GM18505 (cell line): ENCODE results near the gene AARSD1.
"Not testable (repeated sequence)": the region's sequence is repeated elsewhere in the genome, so short reads cannot be mapped to it uniquely, and the experiment has no call there.

Source experiments
- ATAC-seq: cut with Tn5 transposase; IDR thresholded peaks from one replicate; pipeline ENCODE4 v1.9.1; 2021; ENCODE audit not compliant: unreplicated experiment
- POLR2A ChIP-seq: IDR thresholded peaks from 4 replicates; pipeline ENCODE4 v1.6.1; 2011; ENCODE audit warnings: borderline replicate concordance; ENCODE audit not compliant: insufficient read depth, insufficient read length; ENCODE audit errors: extremely low read depth

Gene AARSD1

DNA sequence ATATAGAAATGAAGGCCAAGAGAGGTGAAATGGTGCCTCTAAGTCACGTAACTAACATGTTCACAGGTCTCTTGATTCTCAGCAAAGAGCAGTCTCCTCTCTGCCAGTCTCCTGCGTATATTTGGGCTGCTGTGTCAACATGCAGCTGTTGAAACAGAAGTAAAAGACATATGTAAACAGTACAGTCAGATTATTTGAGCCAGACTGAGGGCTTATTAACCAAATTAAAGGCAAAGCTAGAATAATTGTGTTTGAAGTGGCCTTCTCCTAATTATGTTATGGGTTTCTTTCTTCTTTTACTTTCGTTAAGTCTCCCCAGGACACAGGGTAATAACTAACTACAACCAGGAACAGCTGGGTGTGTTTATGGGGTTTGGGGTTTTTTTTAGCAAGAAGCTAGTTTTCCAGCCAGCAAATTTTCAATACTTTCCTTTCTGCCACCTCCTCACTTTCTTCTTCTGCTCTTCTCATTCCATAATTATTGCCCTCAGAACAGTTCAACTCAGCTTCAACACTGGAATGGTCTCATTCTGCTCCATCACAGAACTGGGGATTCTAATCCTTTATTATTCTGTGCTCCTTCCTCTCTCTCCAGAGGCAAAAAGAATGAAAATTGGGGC lies 45.2 kb downstream of the AARSD1 start:
- no peak for TF ChIP-seq POLR2A
- no peak for ATAC-seq

GRCh38 chr17:42917236-42917603 lies 47.0 kb downstream of the AARSD1 start:
- ATAC-seq = no peak
- TF ChIP-seq POLR2A = no peak

DNA sequence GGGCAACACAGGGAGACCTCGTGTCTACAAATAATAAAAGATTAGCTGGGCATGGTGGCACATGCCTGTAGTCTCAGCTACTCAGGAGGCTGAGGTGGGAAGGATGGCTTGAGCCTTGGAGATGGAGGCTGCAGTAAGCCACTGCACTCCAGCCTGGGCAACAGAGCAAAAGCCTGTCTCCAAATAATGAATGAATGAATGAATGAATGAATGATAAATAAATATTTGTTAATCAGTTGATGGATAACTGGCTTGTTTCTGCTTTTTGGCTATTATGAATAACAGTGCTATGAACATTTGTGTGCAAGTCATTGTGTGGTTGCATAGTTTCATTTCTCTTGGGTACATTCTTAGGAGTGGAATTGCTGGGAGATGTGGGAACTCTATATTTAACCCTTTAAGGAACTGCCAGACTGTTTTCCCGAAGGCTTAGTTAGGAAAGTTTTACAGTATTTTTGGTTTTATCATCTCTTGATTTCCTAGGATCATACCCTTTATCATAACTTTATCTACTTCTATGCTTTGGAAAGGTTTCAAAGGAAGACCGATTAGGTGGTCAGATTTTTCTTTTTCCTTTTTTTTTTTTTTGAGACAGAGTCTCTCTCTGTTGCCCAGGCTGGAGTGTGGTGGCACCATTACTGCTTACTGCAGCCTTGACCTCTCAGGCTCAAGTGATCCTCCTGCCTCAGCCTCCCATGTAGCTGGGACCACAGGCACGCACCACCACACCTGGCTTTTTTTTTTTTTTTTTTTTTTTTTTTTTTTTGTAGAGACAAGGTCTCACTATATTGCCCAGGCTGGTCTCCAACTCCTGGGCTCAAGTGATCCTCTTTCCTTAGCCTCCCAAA lies 47.6 kb downstream of the AARSD1 start:
- not testable (repeated sequence) for ATAC-seq

GRCh38 chr17:42915288-42915687 lies 49.0 kb downstream of the AARSD1 start:
- ATAC-seq = not testable (repeated sequence)

DNA sequence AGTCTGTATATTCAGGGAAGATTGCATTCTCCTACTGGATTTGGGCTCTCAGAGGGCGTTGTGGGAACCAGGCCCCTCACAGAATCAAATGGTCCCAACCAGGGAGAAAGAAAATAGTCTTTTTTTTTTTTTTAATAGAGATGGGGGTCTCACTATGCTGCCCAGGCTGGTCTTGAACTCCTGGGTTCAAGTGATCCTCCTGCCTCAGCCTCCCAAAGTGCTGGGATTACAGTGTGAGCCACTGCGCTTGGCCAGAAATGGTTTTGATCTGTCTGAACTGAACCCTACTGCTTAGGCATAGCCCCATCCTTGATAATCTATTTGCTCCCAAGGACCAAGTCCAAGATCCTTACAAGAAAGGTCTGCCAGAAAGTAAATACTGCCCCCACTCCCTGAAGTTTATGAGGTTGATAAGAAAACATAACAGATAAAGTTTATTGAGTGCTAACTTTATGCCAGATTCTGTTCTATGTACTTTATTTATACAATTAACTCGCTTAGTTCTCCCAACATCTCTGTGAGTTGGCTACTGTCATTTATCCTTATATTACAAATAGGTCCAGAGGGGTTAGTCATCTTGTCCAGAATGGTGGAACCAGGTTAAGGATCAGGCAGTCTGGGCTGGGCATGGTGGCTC lies 50.2 kb downstream of the AARSD1 start:
- no peak for TF ChIP-seq POLR2A

GRCh38 chr17:42913522-42913921 lies 50.7 kb downstream of the AARSD1 start:
- ATAC-seq = no peak
- TF ChIP-seq POLR2A = no peak

More for the DNA sequence above, 50.2 kb downstream of the AARSD1 start:
- no peak for ATAC-seq

DNA sequence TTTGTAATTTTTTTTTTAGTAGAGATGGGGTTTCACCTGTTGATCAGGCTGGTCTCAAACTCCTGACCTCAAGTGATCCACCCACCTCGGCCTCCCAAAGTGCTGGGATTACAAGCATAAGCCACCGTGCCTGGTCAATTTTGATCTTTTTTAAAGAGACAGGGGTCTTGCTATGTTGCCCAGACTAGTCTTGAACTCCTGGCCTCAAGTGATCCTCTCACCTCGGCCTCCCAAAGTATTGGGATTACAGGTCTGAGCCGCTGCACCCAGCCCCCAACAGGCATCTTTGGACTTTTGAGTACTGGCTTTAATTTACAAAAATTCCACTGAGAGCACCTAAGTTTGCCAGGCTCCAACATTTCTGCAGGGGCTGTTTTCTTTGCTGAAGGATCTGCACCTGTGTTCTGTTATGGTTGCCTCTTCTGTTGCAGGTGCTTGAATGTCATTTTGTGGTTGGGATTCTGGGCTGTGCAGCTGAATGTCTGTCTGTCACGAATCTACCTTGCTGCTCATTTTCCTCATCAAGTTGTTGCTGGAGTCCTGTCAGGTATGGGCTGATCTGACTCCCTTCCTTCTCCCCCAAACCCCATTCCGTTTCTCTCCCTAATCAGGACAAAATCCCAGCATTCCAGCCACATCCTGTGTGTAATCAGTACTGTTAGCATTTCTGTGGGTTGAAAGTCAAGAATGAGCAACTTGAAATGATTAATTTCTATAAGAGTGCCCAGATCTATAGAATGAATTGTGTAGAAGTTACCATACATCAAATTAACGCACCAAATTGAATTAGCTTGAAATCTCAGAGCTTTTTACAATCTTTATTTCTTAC lies 55.2 kb downstream of the AARSD1 start:
- no peak for TF ChIP-seq POLR2A
- no peak for ATAC-seq

DNA sequence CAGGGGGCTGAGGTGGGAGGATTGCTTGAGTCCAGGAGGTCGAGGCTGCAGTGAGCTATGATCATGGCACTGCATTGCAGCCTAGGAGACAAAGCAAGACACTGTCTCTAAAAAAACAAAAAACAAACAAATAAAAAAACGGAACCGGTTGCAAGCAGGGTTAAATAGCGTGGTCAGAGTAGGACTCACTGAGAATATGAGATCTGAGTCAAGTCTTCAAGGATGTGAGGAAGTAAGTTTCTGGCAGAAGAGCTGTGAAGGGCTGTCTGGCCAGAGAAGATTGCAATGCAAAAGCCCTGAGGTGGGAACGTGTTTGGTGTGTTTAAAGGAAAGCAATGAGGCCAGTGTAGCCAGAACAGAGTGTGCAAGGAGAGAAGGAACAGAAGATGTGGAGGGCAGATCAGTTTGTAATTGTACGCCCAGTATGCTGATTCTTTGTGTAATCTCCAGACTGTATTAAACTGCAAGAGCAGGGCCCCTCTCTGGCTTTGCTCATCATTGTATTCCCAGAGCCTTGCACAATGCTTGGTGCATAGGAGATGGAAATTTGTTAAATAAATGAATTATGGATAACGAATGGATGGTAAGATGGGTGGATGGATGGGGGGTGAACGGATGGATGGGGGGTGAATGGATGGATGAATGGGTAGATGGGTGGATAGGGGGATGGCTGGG lies 57.3 kb downstream of the AARSD1 start:
- no peak for ATAC-seq

DNA sequence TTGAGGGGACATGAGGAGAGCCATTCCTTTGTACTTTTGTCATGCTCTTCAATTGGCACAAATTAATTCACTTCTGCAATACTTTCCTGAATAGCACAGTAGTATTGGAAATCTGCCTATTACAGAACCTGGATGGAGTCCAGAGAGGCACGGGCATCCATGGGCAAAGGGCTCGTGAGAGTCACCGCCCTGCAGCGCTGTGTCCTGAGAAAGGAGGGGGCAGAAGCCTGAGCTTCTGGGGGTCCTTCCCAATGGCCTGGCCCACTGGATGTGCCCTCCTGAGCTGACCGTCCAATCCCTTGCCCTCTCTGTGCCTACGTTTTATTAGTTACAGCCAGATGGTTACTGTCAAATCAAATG lies 60.2 kb downstream of the AARSD1 start:
- TF ChIP-seq POLR2A = no peak
- ATAC-seq = no peak

More for the DNA sequence above, 57.3 kb downstream of the AARSD1 start:
- no peak for TF ChIP-seq POLR2A

GRCh38 chr17:42901535-42902229 lies 62.6 kb downstream of the AARSD1 start:
- no peak for ATAC-seq
- TF ChIP-seq POLR2A = no peak
